IMR-90 (cell line): ENCODE results near the gene GPN1. TPM values are rescaled to one million over a fixed set of nuclear protein-coding genes. Genes with fewer than 3 reads are reported as not detected.
A peak's percentile ranks its signal among the peaks of the same experiment; 100 is the strongest.

Source experiments
- ATAC-seq: fragments of 200-7000 bp; cut with Tn5 transposase; 2 replicates; pipeline ENCODE4 v1.9.1; 2020; ENCODE audit warnings: low read depth, mild to moderate bottlenecking, moderate library complexity
- BruUV-seq: library from RNA; stranded (reverse); fragments of 400-500 nt; replicated peaks from 2 replicates; lab custom pipeline; 2021; lab: Mats Ljungman, UMichigan
- CTCF ChIA-PET: fragments of 300-600 bp; formaldehyde crosslinking; extraction: SDS; loops from one replicate; lab custom pipeline; 2021; ENCODE audit warnings: antibody characterized with exemption; lab: Yijun Ruan, JAX
- POLR2A ChIA-PET: fragments of 300-600 bp; sonication (Branson Sonifier 250); formaldehyde crosslinking; loops from one replicate; lab custom pipeline; 2022; ENCODE audit warnings: antibody characterized with exemption; ENCODE audit not compliant: unreplicated experiment; lab: Charles Lee
- DNase-seq: peaks from one replicate; pipeline ENCODE4 v3.0.0; 2013
- H2AFZ ChIP-seq: replicated peaks from 2 replicates; pipeline ENCODE3; 2013; ENCODE audit warnings: low read length, mild to moderate bottlenecking; ENCODE audit not compliant: poor library complexity
- H2AK5ac ChIP-seq: 2 replicates; pipeline ENCODE4 v1.6.1; 2013; ENCODE audit warnings: low read depth, low read length, inconsistent platforms
- H2AK9ac ChIP-seq: replicated peaks from 2 replicates; pipeline ENCODE3; 2013; ENCODE audit warnings: mild to moderate bottlenecking, low read depth, low read length, moderate library complexity; ENCODE audit not compliant: poor library complexity
- H2BK120ac ChIP-seq: 2 replicates; pipeline ENCODE4 v1.6.1; 2013; ENCODE audit warnings: low read depth, low read length, inconsistent platforms
- H2BK15ac ChIP-seq: 3 replicates; pipeline ENCODE4 v1.6.1; 2013; ENCODE audit warnings: low read depth, low read length, inconsistent platforms
- H2BK20ac ChIP-seq: 2 replicates; pipeline ENCODE4 v1.6.1; 2013; ENCODE audit warnings: low read depth, mild to moderate bottlenecking, inconsistent platforms, low read length, moderate library complexity
- H2BK5ac ChIP-seq: 2 replicates; pipeline ENCODE4 v1.6.1; 2013; ENCODE audit warnings: mild to moderate bottlenecking, low read depth, low read length, inconsistent platforms; ENCODE audit not compliant: poor library complexity, severe bottlenecking
- H3K14ac ChIP-seq: replicated peaks from 2 replicates; pipeline ENCODE4 v1.6.1; 2013; ENCODE audit warnings: low read depth, low read length, inconsistent platforms
- H3K18ac ChIP-seq: 2 replicates; pipeline ENCODE4 v1.6.1; 2013; ENCODE audit warnings: low read depth, low read length, control low read depth
- H3K23ac ChIP-seq: 2 replicates; pipeline ENCODE4 v1.6.1; 2013; ENCODE audit warnings: low read depth, low read length, inconsistent platforms
- H3K27ac ChIP-seq: 2 replicates; pipeline ENCODE4 v1.5.1; 2013; ENCODE audit warnings: mild to moderate bottlenecking, control low read depth, low read length; ENCODE audit not compliant: insufficient read depth
- H3K27me3 ChIP-seq: 2 replicates; pipeline ENCODE4 v1.6.1; 2013; ENCODE audit warnings: low read length; ENCODE audit not compliant: control insufficient read depth, insufficient read depth
- H3K36me3 ChIP-seq: 2 replicates; pipeline ENCODE4 v1.6.1; 2013; ENCODE audit warnings: low read length, mixed read lengths; ENCODE audit not compliant: control insufficient read depth, insufficient read depth
- H3K4ac ChIP-seq: 2 replicates; pipeline ENCODE4 v1.6.1; 2013; ENCODE audit warnings: low read depth, low read length, inconsistent platforms
- H3K4me1 ChIP-seq: 2 replicates; pipeline ENCODE4 v1.6.1; 2013; ENCODE audit warnings: low read length, mixed read lengths; ENCODE audit not compliant: control insufficient read depth, insufficient read depth
- H3K4me2 ChIP-seq: 2 replicates; pipeline ENCODE4 v1.6.1; 2013; ENCODE audit warnings: low read depth, mild to moderate bottlenecking, control low read depth, low read length, moderate library complexity
- H3K4me3 ChIP-seq: 2 replicates; pipeline ENCODE4 v1.5.1; 2013; ENCODE audit warnings: low read depth, mild to moderate bottlenecking, control low read depth, low read length, moderate library complexity; ENCODE audit not compliant: insufficient read depth
- H3K56ac ChIP-seq: 2 replicates; pipeline ENCODE4 v1.6.1; 2013; ENCODE audit warnings: low read length, inconsistent platforms; ENCODE audit not compliant: insufficient read depth; ENCODE audit errors: extremely low read depth
- H3K79me1 ChIP-seq, 2 experiments: 2 replicates each; pipeline ENCODE4 v1.6.1; 2013; ENCODE audit warnings: low read length in 2 of 2, inconsistent platforms in 1 of 2, low read depth in 1 of 2
- H3K9ac ChIP-seq: 2 replicates; pipeline ENCODE4 v1.6.1; 2013; ENCODE audit warnings: low read depth, low read length, control low read depth
- H3K9me1 ChIP-seq: 2 replicates; pipeline ENCODE4 v1.6.1; 2013; ENCODE audit warnings: low read length, inconsistent platforms; ENCODE audit not compliant: insufficient read depth
- H3K9me3 ChIP-seq: 2 replicates; pipeline ENCODE4 v1.6.1; 2013; ENCODE audit warnings: low read length; ENCODE audit not compliant: control insufficient read depth, insufficient read depth
- H4K20me1 ChIP-seq: 2 replicates; pipeline ENCODE4 v1.6.1; 2013; ENCODE audit warnings: low read length, inconsistent platforms; ENCODE audit not compliant: insufficient read depth
- H4K5ac ChIP-seq: 2 replicates; pipeline ENCODE4 v1.6.1; 2013; ENCODE audit warnings: mild to moderate bottlenecking, low read depth, low read length, control low read depth
- H4K8ac ChIP-seq, 2 experiments: 2 replicates each; pipeline ENCODE4 v1.6.1; 2013; ENCODE audit warnings: low read depth in 2 of 2, low read length in 2 of 2, control low read depth in 1 of 2, inconsistent platforms in 1 of 2
- H4K91ac ChIP-seq: 2 replicates; pipeline ENCODE4 v1.6.1; 2013; ENCODE audit warnings: low read depth, low read length, inconsistent platforms; ENCODE audit not compliant: insufficient read depth
- BHLHE40 ChIP-seq: fragments of 150-350 bp; IDR thresholded peaks from 2 replicates; pipeline ENCODE4 v1.6.1; 2016; ENCODE audit warnings: mild to moderate bottlenecking, low read depth, low read length
- CHD1 ChIP-seq: IDR thresholded peaks from 2 replicates; pipeline ENCODE4 v1.6.1; 2012; ENCODE audit warnings: low read depth, low read length, improper control_type of control experiment
- FOS ChIP-seq: fragments of 150-350 bp; IDR thresholded peaks from 2 replicates; pipeline ENCODE4 v1.6.1; 2016; ENCODE audit warnings: low read depth, low read length
- MAFK ChIP-seq: IDR thresholded peaks from 2 replicates; pipeline ENCODE4 v1.6.1; 2012; ENCODE audit warnings: low read depth, low read length, improper control_type of control experiment
- MAZ ChIP-seq: IDR thresholded peaks from 2 replicates; pipeline ENCODE4 v1.6.1; 2012; ENCODE audit warnings: low read depth, mild to moderate bottlenecking, low read length, improper control_type of control experiment, moderate library complexity, borderline replicate concordance
- MXI1 ChIP-seq: IDR thresholded peaks from 2 replicates; pipeline ENCODE4 v1.6.1; 2012; ENCODE audit warnings: low read depth, mild to moderate bottlenecking, low read length, moderate library complexity, borderline replicate concordance
- RCOR1 ChIP-seq: IDR thresholded peaks from 2 replicates; pipeline ENCODE4 v1.6.1; 2012; ENCODE audit warnings: mild to moderate bottlenecking, low read length, improper control_type of control experiment; ENCODE audit not compliant: insufficient replicate concordance
- RFX5 ChIP-seq: IDR thresholded peaks from 2 replicates; pipeline ENCODE4 v1.8.0; 2012; ENCODE audit warnings: low read depth, mild to moderate bottlenecking, low read length, moderate library complexity
- WGBS, 2 experiments: methylation state at CpG; one replicate each; pipeline versions ENCODE4 v1.1.5 to v1.1.7; 2013; ENCODE audit warnings: missing lambda C conversion rate in 2 of 2; ENCODE audit not compliant: insufficient read length in 1 of 2; ENCODE audit errors: extremely low coverage in 2 of 2; 5-methylcytosine and 5-hydroxymethylcytosine counted together
- dilution Hi-C: fragments of 300-500 bp; cut with HindIII; formaldehyde crosslinking; loops from one replicate; pipeline ENCODE4 v1.14.3; 2018; ENCODE audit warnings: low sequenced_read_pairs; ENCODE audit not compliant: unreplicated experiment
- in situ Hi-C: fragments of 300-500 bp; cut with MboI; formaldehyde crosslinking; loops from 3 replicates; pipeline ENCODE4 v1.14.3; 2019; ENCODE audit warnings: low sequenced_read_pairs, inconsistent platforms, mixed read lengths
- intact Hi-C: fragments of 100-400 bp; cut with micrococcal nuclease; formaldehyde crosslinking; loops from 2 replicates; pipeline ENCODE4 v1.10.0; 2022
- polyA plus RNA-seq, 3 experiments: library from polyadenylated mRNA; depleted of rRNA; stranded (reverse); fragments of >200 nt; gene quantifications; 2 replicates each; pipeline ENCODE4 v1.2.3, GENCODE V29; 2012; ENCODE audit warnings: low replicate concordance in 1 of 3
- total RNA-seq: library from RNA; depleted of rRNA; stranded (reverse); fragments of >200 nt; gene quantifications from 2 replicates; pipeline ENCODE4 v1.2.3, GENCODE V29; 2012
- TF ChIP-seq, protein P1 (sequence below): conservative IDR thresholded peaks from 2 replicates; pipeline ENCODE4 v1.5.1; 2012; ENCODE audit warnings: mild to moderate bottlenecking, low read depth, low read length, improper control_type of control experiment
- TF ChIP-seq, protein P2 (sequence below): fragments of 150-350 bp; IDR thresholded peaks from 2 replicates; pipeline ENCODE4 v1.6.1; 2017; ENCODE audit warnings: mild to moderate bottlenecking, antibody characterized with exemption, low read length, low read depth

Gene GPN1
- total and polyA plus RNA-seq, 2 of the 4 experiments (the other 2 are of a cell fraction): 37.8 to 63.8 TPM

DNA sequence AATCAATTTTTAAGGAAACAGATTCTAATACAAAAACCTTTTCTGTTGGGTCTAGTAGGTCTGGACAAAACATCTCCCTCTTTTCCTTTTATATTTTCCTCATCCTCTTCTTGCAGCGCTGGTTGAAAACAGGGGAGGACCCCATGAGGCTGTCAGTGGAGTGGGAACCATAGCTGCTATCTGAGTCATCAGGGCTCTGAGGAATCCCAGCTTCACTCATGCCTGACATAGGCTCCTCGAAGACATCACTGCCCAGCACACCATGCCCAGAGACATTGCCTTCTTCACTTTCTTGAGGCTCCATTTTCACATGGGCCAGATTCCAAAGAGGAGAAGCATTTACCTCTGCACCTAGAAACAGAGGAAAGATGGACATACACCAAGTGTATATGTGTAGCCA, 24.5 kb downstream of the GPN1 start:
- no peak overlapping the region for H3K4ac ChIP-seq
- TF ChIP-seq MXI1: no peak
- no peak for TF ChIP-seq MAZ
- TF ChIP-seq, protein P1, sequence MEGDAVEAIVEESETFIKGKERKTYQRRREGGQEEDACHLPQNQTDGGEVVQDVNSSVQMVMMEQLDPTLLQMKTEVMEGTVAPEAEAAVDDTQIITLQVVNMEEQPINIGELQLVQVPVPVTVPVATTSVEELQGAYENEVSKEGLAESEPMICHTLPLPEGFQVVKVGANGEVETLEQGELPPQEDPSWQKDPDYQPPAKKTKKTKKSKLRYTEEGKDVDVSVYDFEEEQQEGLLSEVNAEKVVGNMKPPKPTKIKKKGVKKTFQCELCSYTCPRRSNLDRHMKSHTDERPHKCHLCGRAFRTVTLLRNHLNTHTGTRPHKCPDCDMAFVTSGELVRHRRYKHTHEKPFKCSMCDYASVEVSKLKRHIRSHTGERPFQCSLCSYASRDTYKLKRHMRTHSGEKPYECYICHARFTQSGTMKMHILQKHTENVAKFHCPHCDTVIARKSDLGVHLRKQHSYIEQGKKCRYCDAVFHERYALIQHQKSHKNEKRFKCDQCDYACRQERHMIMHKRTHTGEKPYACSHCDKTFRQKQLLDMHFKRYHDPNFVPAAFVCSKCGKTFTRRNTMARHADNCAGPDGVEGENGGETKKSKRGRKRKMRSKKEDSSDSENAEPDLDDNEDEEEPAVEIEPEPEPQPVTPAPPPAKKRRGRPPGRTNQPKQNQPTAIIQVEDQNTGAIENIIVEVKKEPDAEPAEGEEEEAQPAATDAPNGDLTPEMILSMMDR: no peak
- TF ChIP-seq, protein P2, sequence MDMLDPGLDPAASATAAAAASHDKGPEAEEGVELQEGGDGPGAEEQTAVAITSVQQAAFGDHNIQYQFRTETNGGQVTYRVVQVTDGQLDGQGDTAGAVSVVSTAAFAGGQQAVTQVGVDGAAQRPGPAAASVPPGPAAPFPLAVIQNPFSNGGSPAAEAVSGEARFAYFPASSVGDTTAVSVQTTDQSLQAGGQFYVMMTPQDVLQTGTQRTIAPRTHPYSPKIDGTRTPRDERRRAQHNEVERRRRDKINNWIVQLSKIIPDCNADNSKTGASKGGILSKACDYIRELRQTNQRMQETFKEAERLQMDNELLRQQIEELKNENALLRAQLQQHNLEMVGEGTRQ: no peak
- TF ChIP-seq RCOR1: no peak
- TF ChIP-seq BHLHE40: no peak
- no peak for TF ChIP-seq MAFK
- no peak for TF ChIP-seq FOS
- no peak for TF ChIP-seq RFX5
- no peak for TF ChIP-seq CHD1
- H4K20me1 ChIP-seq: peaks cover 4% of the 10 kb centered on the region; the same call in 1 of the 2 replicates
- H3K9ac ChIP-seq: no peak overlapping the region
- ChIA-PET CTCF (no interaction called here), POLR2A (no interaction called here)
- H2AK5ac ChIP-seq: no peak overlapping the region
- H3K36me3 ChIP-seq: peaks cover 45% of the 10 kb centered on the region
- H3K27ac ChIP-seq: no peak overlapping the region
- peaks cover 5 to 7% of the 10 kb centered on the region in 2 experiments; a peak in 2 of 4 replicates for H3K79me1 ChIP-seq
- no peak overlapping the region for H2BK5ac ChIP-seq
- DNase-seq: peak; percentile 43
- dilution Hi-C loops (no loop called here), in situ Hi-C loops (no loop called here), intact Hi-C loops (no loop called here)
- no peak overlapping the region for H2BK120ac ChIP-seq
- H3K56ac ChIP-seq: no peak overlapping the region
- peak; percentile 48 for ATAC-seq
- H3K9me1 ChIP-seq: peaks cover 5% of the 10 kb centered on the region
- no peak overlapping the region for H2AFZ ChIP-seq
- H2BK15ac ChIP-seq: no peak overlapping the region
- no TSS peak for BruUV-seq
- H3K27me3 ChIP-seq: no peaks in the 10 kb centered on the region
- H3K4me2 ChIP-seq: no peak overlapping the region
- H3K9me3 ChIP-seq: no peaks in the 10 kb centered on the region
- H2AK9ac ChIP-seq: no peak overlapping the region
- H3K4me3 ChIP-seq: no peak overlapping the region
- no peak overlapping the region for H4K91ac ChIP-seq
- no peak overlapping the region for H3K14ac ChIP-seq
- no peak overlapping the region for H4K5ac ChIP-seq
- no peak overlapping the region for H4K8ac ChIP-seq
- H2BK20ac ChIP-seq: no peak overlapping the region
- WGBS, 2 experiments: 100% methylated on average over 1 of the region's 2 CpGs; no CpG with 5 or more reads in 1 of the 2 experiments
- H3K18ac ChIP-seq: no peak overlapping the region
- H3K23ac ChIP-seq: no peak overlapping the region
- H3K4me1 ChIP-seq: no peaks in the 10 kb centered on the region; the same call in 1 of the 2 replicates
